Gastroesophageal sphincter (tissue), 4 donors: ENCODE results near the gene MAP7. TPM values are rescaled to one million over a fixed set of nuclear protein-coding genes. Genes with fewer than 3 reads are reported as not detected.

Source experiments
- ATAC-seq: fragments of 150-250 bp; one replicate; pipeline ENCODE4 v1.9.1; 2016; ENCODE audit warnings: mild to moderate bottlenecking, moderate library complexity
- H3K27ac ChIP-seq, 4 donors: fragments of 200-600 bp; sonication (generic) in 3 of 4; 1 replicate in 3 of 4; 2 replicates in 1 of 4; pipeline ENCODE4 v1.5.1; 2016 to 2019
- H3K27me3 ChIP-seq: fragments of 200-600 bp; sonication (generic); one replicate; pipeline ENCODE4 v1.5.1; 2019
- H3K36me3 ChIP-seq, 2 donors: fragments of 200-600 bp; sonication (generic); one replicate each; pipeline ENCODE4 v1.5.1; 2019; ENCODE audit warnings: control low read depth in 1 of 2
- H3K4me1 ChIP-seq, 3 donors: fragments of 200-600 bp; sonication (generic); 1 replicate in 2 of 3; 2 replicates in 1 of 3; pipeline ENCODE4 v1.5.1; 2016 to 2019; ENCODE audit warnings: control low read depth in 2 of 3
- H3K4me3 ChIP-seq, 2 donors: fragments of 200-600 bp; sonication (generic); one replicate each; pipeline ENCODE4 v1.5.1; 2019; ENCODE audit warnings: mild to moderate bottlenecking in 1 of 2, moderate library complexity in 1 of 2
- H3K9me3 ChIP-seq, 3 donors: fragments of 200-600 bp; sonication (generic); one replicate each; pipeline ENCODE4 v1.5.1; 2017 to 2019; ENCODE audit warnings: control low read depth in 2 of 3
- EP300 ChIP-seq: sonication (generic); formaldehyde crosslinking; IDR thresholded peaks from one replicate; pipeline ENCODE4 v1.6.1; 2017; ENCODE audit warnings: antibody characterized with exemption, mild to moderate bottlenecking
- POLR2A ChIP-seq, 2 donors: fragments of 450-650 bp; IDR thresholded peaks; one replicate each; pipeline ENCODE4 v1.6.1; 2017; ENCODE audit warnings: antibody characterized with exemption in 2 of 2, mild to moderate bottlenecking in 2 of 2, moderate library complexity in 1 of 2
- POLR2AphosphoS5 ChIP-seq: sonication (generic); formaldehyde crosslinking; IDR thresholded peaks from one replicate; pipeline ENCODE4 v1.6.1; 2017; ENCODE audit warnings: antibody characterized with exemption
- WGBS, 2 donors: methylation state at CpG; one replicate each; pipeline ENCODE4 v1.1.5; 2018; ENCODE audit warnings: low coverage in 1 of 2; 5-methylcytosine and 5-hydroxymethylcytosine counted together
- total RNA-seq, 4 donors: library from RNA; depleted of rRNA; stranded (reverse); fragments of >200 nt; gene quantifications; one replicate each; pipeline ENCODE4 v1.1.0, GENCODE V29; 2016
- TF ChIP-seq, protein P1 (sequence below), 4 experiments: fragments of 200-600 bp in 2 of 4; fragments of 450-650 bp in 2 of 4; sonication (generic) in 1 of 4; IDR thresholded peaks; one replicate each; pipeline ENCODE4 v1.5.1; 2017 to 2019; ENCODE audit warnings: antibody characterized with exemption in 4 of 4, mild to moderate bottlenecking in 2 of 4, moderate library complexity in 2 of 4

MAP7 gene
- total RNA-seq, 4 donors from 2014 or later = 1.1 to 6.7 (median 4.3) TPM

DNA sequence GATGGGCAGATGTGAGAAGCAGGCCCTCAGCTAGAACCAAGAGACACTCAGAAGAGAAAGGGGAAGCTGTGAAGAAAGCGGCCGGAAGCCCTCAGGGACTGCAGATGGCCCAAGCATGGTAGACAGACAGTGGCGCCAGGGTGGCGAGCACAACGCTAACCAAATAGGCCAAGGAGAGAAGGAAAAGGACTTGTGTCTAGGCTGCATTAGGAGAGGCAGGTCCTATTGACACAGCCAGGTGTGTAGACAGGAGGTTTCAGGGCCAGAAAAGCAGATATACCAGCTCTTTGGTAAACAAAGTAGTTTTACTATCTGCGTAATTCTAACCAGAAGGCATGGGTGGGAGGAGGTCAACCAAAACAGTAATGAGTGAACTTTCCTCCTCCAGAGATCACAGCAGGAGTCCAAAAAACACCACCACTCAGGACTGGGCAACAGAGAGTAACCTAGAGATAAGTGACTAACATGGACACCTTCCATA lies 15.8 kb upstream of the MAP7 start:
- no peaks in the 10 kb centered on the region for H3K4me1 ChIP-seq
- H3K36me3 ChIP-seq = peaks cover 0 to 55% of the 10 kb centered on the region in 2 donors
- WGBS, 2 donors = 79 to 95% methylated on average over 5 to 6 of the region's 6 CpGs
- no peak overlapping the region for H3K4me3 ChIP-seq
- no peak overlapping the region for H3K27ac ChIP-seq
- no peaks in the 10 kb centered on the region for H3K9me3 ChIP-seq
- H3K27me3 ChIP-seq = no peaks in the 10 kb centered on the region
- no peak for ATAC-seq
- TF ChIP-seq POLR2A (IDR thresholded peaks at IDR 0.05) = no peak
- TF ChIP-seq EP300 = no peak

DNA sequence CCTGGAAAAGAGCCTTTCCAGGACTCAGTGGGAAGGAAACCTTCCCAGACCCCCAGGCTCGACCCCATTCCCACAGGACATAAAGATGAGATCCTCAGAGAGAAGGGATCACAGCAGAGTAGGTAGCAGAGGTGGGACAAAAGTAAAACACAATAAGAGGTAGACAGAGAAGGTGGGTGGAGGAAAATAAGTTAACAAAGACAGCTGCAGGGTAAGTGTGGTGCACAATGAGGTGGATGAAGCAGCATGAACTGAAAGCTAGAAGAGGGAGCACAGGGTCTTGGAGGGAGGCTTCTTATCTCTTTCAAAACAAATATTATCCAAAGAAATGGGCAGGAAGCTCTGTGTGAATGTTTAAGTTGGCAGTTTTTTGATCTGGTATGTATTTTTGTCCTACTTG lies 14.0 kb upstream of the MAP7 start:
- Histone ChIP-seq H3K4me3 (no peak overlapping the region), H3K4me1 (no peaks in the 10 kb centered on the region), H3K27me3 (no peaks in the 10 kb centered on the region), H3K9me3 (no peaks in the 10 kb centered on the region), H3K27ac (no peak overlapping the region), H3K36me3 (peaks cover 0 to 71% of the 10 kb centered on the region in 2 donors)
- TF ChIP-seq POLR2AphosphoS5 = no peak
- no peak for TF ChIP-seq POLR2A (IDR thresholded peaks at IDR 0.05)
- no peak for TF ChIP-seq EP300
- TF ChIP-seq, protein P1, sequence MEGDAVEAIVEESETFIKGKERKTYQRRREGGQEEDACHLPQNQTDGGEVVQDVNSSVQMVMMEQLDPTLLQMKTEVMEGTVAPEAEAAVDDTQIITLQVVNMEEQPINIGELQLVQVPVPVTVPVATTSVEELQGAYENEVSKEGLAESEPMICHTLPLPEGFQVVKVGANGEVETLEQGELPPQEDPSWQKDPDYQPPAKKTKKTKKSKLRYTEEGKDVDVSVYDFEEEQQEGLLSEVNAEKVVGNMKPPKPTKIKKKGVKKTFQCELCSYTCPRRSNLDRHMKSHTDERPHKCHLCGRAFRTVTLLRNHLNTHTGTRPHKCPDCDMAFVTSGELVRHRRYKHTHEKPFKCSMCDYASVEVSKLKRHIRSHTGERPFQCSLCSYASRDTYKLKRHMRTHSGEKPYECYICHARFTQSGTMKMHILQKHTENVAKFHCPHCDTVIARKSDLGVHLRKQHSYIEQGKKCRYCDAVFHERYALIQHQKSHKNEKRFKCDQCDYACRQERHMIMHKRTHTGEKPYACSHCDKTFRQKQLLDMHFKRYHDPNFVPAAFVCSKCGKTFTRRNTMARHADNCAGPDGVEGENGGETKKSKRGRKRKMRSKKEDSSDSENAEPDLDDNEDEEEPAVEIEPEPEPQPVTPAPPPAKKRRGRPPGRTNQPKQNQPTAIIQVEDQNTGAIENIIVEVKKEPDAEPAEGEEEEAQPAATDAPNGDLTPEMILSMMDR (IDR thresholded peaks at IDR 0.05) = no peak
- WGBS, 2 donors = 44 to 100% methylated on average over 1 of the region's 1 CpG
- ATAC-seq = no peak

DNA sequence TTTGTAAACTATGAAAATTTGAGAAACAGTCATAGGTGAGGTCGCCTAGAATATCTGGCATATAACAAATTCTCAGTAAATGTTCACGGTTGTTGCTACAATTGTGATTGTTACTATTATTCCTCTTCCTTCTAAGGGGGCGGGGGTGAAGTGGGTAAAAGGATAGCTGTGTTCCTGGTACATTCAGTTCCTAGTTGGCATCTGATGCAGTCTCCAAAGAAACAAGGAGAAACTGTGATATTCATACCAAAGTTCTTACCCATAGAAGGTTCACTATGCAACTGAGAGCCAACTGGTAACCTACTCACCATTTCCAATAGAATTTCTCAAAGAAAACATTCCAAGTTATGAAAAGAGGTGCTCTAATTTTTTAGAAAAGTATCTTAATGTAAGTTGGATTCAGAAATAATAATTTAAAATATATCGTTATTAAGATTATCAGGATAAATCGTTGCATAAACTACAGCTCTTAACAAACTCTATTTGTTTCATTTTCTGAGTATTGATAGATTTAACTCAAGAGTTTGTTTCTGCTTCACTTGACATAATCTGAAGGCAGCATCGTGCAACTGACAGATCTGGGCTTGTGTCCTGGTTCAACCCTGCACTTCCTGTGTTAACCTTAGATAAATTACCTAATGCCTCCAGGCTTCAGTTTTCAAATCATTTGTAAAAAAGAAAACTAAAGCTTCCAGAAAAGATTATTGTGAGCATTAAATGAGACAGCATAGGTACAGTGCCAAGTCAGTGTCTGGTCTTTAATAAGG lies 13.3 kb upstream of the MAP7 start:
- H3K9me3 ChIP-seq = no peaks in the 10 kb centered on the region
- no peak overlapping the region for H3K4me3 ChIP-seq
- WGBS, 2 donors = 72 to 82% methylated on average over 6 of the region's 6 CpGs
- TF ChIP-seq, protein P1 (IDR thresholded peaks at IDR 0.05) = no peak
- no peak for TF ChIP-seq POLR2A (IDR thresholded peaks at IDR 0.05)
- no peak for TF ChIP-seq POLR2AphosphoS5
- TF ChIP-seq EP300 = no peak
- no peaks in the 10 kb centered on the region for H3K27me3 ChIP-seq
- no peaks in the 10 kb centered on the region for H3K4me1 ChIP-seq
- peaks cover 0 to 77% of the 10 kb centered on the region in 2 donors for H3K36me3 ChIP-seq
- no peak for ATAC-seq
- H3K27ac ChIP-seq = no peak overlapping the region

DNA sequence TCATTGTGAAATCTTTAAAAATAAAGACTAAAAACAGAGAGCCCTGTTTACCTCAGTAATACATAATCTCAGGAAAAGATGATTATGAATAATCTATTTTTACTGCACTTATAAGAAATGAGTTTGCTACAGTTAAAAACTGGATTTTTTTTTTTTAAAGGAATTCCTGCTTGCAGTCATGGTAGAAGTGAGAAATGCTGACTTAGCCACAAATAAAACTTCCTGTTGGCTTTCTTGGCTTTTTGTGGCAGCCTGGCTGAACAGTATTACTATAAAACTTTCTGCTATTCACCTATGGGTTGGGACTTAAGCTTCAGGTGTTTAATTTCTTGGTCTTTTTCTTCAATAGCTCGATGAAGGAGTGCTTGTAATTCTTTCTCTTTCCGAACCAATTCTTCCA lies 12.0 kb upstream of the MAP7 start:
- H3K36me3 ChIP-seq = peaks cover 0 to 80% of the 10 kb centered on the region in 2 donors
- no peak overlapping the region for H3K27ac ChIP-seq
- H3K4me1 ChIP-seq = no peaks in the 10 kb centered on the region
- H3K27me3 ChIP-seq = no peaks in the 10 kb centered on the region
- no peak for ATAC-seq
- TF ChIP-seq POLR2AphosphoS5 = no peak
- no peak for TF ChIP-seq EP300
- TF ChIP-seq, protein P1 (IDR thresholded peaks at IDR 0.05) = no peak
- TF ChIP-seq POLR2A (IDR thresholded peaks at IDR 0.05) = no peak
- no peak overlapping the region for H3K4me3 ChIP-seq
- no peaks in the 10 kb centered on the region for H3K9me3 ChIP-seq
- 77 to 78% methylated on average over 2 of the region's 2 CpGs for WGBS, 2 donors

DNA sequence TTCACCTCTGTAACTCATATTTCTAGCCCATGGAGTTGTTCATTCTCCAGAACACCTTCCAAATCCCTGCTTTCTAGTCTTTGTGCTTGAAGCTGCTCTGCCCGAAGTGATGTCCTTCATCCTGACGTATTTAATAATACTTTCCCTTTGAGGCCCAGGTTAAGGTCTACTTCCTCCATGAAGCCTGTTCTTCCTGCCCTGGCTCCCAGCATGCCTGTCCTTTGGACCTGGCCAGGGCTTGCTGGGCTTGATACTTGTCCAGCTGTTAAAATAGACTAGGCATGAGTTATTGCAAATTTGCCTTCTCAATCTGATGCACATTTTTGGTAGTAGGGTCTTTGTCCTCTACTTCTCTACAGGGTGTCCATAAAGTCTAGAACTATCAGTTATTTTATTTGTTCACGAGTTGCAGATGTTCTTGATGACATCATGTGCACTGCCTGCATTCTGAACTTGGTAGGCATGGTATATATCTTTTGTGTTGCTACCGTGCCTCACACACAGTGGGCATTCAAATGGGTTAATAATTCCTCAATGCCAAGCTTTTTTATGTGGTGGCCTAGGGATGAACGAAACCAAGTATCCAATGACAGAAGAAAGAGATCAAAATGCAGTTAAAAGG lies 3.1 kb upstream of the MAP7 start:
- Histone ChIP-seq H3K4me3 (no peak overlapping the region), H3K4me1 (peaks cover 0 to 18% (median 11%) of the 10 kb centered on the region in 3 donors), H3K36me3 (peaks cover 0 to 32% of the 10 kb centered on the region in 2 donors), H3K27ac (no peak overlapping the region), H3K9me3 (no peaks in the 10 kb centered on the region), H3K27me3 (peaks cover 60% of the 10 kb centered on the region)
- no peak for TF ChIP-seq EP300
- TF ChIP-seq, protein P1 (IDR thresholded peaks at IDR 0.05) = no peak
- TF ChIP-seq POLR2A (IDR thresholded peaks at IDR 0.05) = no peak
- no peak for TF ChIP-seq POLR2AphosphoS5
- ATAC-seq = no peak
- WGBS, 2 donors = 78 to 86% methylated on average over 4 to 5 of the region's 5 CpGs
